Mucosa of stomach (tissue), 1 donor: ENCODE measurements around the gene NAT10.

Experiments
- H3K27me3 ChIP-seq: one replicate; pipeline ENCODE4 v1.7.0; 2013; ENCODE audit warnings: mild to moderate bottlenecking, low read length; ENCODE audit not compliant: control insufficient read depth, insufficient read depth
- H3K36me3 ChIP-seq: one replicate; pipeline ENCODE4 v1.7.0; 2013; ENCODE audit warnings: low read length; ENCODE audit not compliant: control insufficient read depth, insufficient read depth
- H3K4me1 ChIP-seq: one replicate; pipeline ENCODE4 v1.7.0; 2013; ENCODE audit warnings: mild to moderate bottlenecking, low read length; ENCODE audit not compliant: control insufficient read depth, insufficient read depth
- H3K4me3 ChIP-seq: one replicate; pipeline ENCODE4 v1.7.0; 2013; ENCODE audit warnings: low read length
- H3K9ac ChIP-seq: one replicate; pipeline ENCODE4 v1.7.0; 2013; ENCODE audit warnings: mild to moderate bottlenecking, low read length, moderate library complexity
- H3K9me3 ChIP-seq: one replicate; pipeline ENCODE4 v1.7.0; 2013; ENCODE audit warnings: mild to moderate bottlenecking, low read length, moderate library complexity; ENCODE audit not compliant: control insufficient read depth
- donor health status: Pancreatic carcinoma.

NAT10 gene

DNA sequence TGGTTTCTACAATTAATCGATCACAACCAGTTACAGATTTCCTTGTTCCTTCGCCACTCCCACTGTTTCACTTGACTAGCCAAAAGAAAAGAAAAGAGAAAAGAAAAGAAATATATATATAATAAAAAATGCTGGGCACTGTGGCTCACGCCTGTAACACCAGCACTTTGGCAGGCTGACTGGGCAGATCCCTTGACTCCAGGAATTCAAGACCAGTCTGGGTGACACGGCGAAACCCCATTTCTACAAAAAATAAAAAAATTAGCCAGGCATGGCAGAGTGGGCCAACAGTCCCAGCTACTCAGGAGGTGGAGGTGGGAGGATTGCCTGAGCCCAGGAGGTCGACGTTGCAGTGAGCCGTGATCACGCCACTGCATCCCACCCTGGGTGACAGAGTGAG lies 83.8 kb downstream of the NAT10 start:
- Histone ChIP-seq H3K4me1 (peaks cover 9% of the 10 kb centered on the region), H3K4me3 (no peak overlapping the region), H3K36me3 (no peaks in the 10 kb centered on the region), H3K27me3 (no peaks in the 10 kb centered on the region), H3K9me3 (no peaks in the 10 kb centered on the region), H3K9ac (no peak overlapping the region)

DNA sequence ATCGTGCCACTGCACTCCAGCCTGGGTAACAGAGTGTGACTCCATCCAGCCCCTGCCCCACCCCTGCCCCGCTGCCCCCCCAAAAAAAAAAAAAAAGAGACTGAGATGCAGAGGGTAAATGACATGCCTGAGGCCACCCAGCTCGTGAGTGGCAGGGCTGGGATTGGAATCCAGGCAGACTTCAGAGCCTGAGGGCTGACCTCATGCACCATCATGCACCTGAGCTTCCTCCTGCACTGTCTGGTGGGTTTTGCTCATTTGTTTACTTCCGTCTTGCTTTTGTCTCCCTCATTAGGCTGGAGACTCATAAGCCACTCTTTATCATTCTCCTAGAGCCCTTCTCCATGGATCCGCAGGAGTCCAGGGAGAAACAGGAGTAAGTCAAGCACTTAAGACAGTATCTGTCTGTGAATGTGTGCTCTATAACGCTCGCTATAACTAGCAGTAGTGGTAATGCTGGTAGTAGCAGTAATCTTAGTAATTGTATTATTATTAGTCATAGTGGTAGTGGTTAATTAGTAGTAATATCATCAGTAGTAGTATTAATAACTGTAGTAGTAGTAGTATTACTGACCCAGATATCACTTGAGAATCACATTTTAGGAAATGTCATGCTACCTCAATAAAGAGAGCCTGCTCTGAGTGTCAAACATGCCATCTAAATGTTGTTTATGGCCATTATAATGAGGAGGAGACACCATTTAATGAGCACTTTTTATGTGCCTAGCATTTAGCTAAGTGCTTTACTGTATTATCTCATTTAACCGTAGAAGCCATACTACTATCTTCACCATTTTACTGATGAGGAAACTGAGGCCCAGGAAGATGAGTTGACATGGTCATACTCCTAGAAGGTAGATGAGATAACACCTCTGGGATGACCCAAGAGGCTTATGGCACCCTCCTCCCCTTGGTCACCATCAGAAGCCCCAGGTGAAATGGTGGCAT lies 85.0 kb downstream of the NAT10 start:
- Histone ChIP-seq H3K36me3 (no peaks in the 10 kb centered on the region), H3K9me3 (no peaks in the 10 kb centered on the region), H3K27me3 (no peaks in the 10 kb centered on the region), H3K4me3 (no peak overlapping the region), H3K9ac (no peak overlapping the region), H3K4me1 (peaks cover 9% of the 10 kb centered on the region)

GRCh38 chr11:34191578-34191977 lies 86.1 kb downstream of the NAT10 start:
- Histone ChIP-seq H3K9ac (no peak overlapping the region), H3K4me1 (peaks cover 9% of the 10 kb centered on the region), H3K36me3 (no peaks in the 10 kb centered on the region), H3K4me3 (no peak overlapping the region), H3K9me3 (no peaks in the 10 kb centered on the region), H3K27me3 (no peaks in the 10 kb centered on the region)

- H3K4me3 ChIP-seq, result no peak overlapping the region
Observed at GRCh38 chr11:34192481-34193401, 87.3 kb downstream of the NAT10 start.

DNA sequence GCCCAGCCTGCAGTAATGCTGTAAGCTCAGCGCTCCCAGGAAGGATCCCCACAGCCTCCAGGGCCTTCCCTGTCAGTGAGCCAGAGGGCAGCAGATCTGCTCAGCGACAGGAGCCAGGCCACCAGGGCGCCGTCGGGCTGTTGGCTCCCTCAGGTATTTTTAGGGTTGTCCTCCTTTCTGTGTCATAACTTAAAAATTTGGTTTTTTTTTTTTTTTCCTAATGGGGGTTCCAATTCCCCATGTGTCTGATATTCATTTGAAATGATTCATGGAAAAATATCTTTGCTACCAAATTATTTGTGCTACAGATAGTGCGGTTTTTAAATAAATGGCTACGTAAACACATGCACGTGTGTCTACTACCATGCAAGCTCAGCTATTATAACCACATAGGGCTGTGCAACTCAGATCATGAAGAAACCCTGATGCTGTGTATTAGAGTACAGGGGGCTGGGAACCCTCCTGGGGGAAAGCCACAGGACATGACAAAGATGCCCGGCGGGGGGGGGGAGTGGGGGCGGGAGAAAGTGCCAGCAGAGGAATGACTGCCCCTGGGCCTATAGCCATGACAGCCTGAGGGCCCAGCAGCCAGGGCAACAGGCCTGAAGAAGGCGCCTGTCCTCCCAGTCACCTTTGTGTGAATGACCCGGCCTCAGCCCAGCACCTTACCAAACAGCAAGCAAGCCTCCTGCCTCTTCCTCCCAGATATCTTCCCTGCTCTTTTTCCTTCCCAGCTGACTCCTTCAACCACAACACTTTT lies 89.3 kb downstream of the NAT10 start:
- H3K27me3 ChIP-seq, result no peaks in the 10 kb centered on the region
- H3K4me3 ChIP-seq, result no peak overlapping the region
- no peaks in the 10 kb centered on the region for H3K36me3 ChIP-seq
- no peak overlapping the region for H3K9ac ChIP-seq
- no peaks in the 10 kb centered on the region for H3K9me3 ChIP-seq
- H3K4me1 ChIP-seq, result peaks cover 9% of the 10 kb centered on the region

More at GRCh38 chr11:34192481-34193401, 87.3 kb downstream of the NAT10 start:
- Histone ChIP-seq H3K27me3 (no peaks in the 10 kb centered on the region), H3K36me3 (no peaks in the 10 kb centered on the region), H3K9ac (no peak overlapping the region), H3K4me1 (peaks cover 9% of the 10 kb centered on the region), H3K9me3 (no peaks in the 10 kb centered on the region)
